HCT116 (cell line): ENCODE results near the gene ARL2. TPM values are rescaled to one million over a fixed set of nuclear protein-coding genes. Genes with fewer than 3 reads are reported as not detected.

ENCODE experiments used
- ATAC-seq: fragments of 200-7000 bp; cut with Tn5 transposase; 2 replicates; pipeline ENCODE4 v1.9.1; 2020; ENCODE audit warnings: mild to moderate bottlenecking, moderate library complexity
- BruUV-seq: library from RNA; stranded (reverse); fragments of 400-500 nt; replicated peaks from 2 replicates; lab custom pipeline; 2021; lab: Mats Ljungman, UMichigan
- CTCF ChIA-PET: fragments of 300-600 bp; sonication (Branson Sonifier 250); formaldehyde crosslinking; loops from one replicate; lab custom pipeline; 2021; ENCODE audit warnings: antibody characterized with exemption; lab: Charles Lee
- POLR2A ChIA-PET: fragments of 300-600, 350-600 bp; sonication (Branson Sonifier 250); formaldehyde crosslinking; loops from one replicate; lab custom pipeline; 2021; ENCODE audit warnings: antibody characterized with exemption; lab: Charles Lee
- RAD21 ChIA-PET, 2 experiments: fragments of 300-600 bp; sonication (Branson Sonifier 250); formaldehyde crosslinking; loops; one replicate each; lab custom pipeline; 2023; ENCODE audit warnings: low total read pairs in 2 of 2; ENCODE audit not compliant: uncharacterized antibody in 2 of 2, unreplicated experiment in 2 of 2, low non-redundant PET in 1 of 2; lab: Charles Lee
- DNase-seq: peaks from one replicate; pipeline ENCODE4 v3.0.0-alpha.2; 2010; ENCODE audit warnings: low read depth, low spot score
- H2AFZ ChIP-seq: fragments of 200-600 bp; shearing (Covaris generic), sonication (generic); 2 replicates; pipeline ENCODE4 v1.6.1; 2017; ENCODE audit warnings: low read depth, mixed run types, mixed read lengths, antibody characterized with exemption, low read length; ENCODE audit not compliant: poor library complexity, severe bottlenecking
- H3K27ac ChIP-seq: 2 replicates; pipeline ENCODE4 v1.5.1; 2012; ENCODE audit warnings: low read depth, low read length
- H3K27me3 ChIP-seq: fragments of 200-600 bp; sonication (generic); 2 replicates; pipeline ENCODE4 v1.6.1; 2016; ENCODE audit warnings: mixed run types, low read length, mixed read lengths; ENCODE audit not compliant: insufficient read depth
- H3K36me3 ChIP-seq, 2 experiments: fragments of 200-500 bp in 1 of 2; fragments of 200-600 bp in 1 of 2; sonication (Bioruptor generic) in 1 of 2; sonication (generic) in 1 of 2; 2 replicates each; pipeline versions ENCODE4 v1.5.1 to v1.6.1; 2014 to 2016; ENCODE audit warnings: low read length in 2 of 2, inconsistent platforms in 1 of 2, mixed read lengths in 1 of 2, mixed run types in 1 of 2; ENCODE audit not compliant: insufficient read depth in 2 of 2, control insufficient read depth in 1 of 2
- H3K4me1 ChIP-seq, 2 experiments: fragments of 200-600 bp in 1 of 2; sonication (generic) in 1 of 2; 2 replicates each; pipeline versions ENCODE4 v1.5.1 to v1.6.1; 2012 to 2017; ENCODE audit warnings: low read length in 2 of 2, inconsistent platforms in 1 of 2, mild to moderate bottlenecking in 1 of 2, mixed read lengths in 1 of 2, mixed run types in 1 of 2, moderate library complexity in 1 of 2; ENCODE audit not compliant: insufficient read depth in 2 of 2, control insufficient read depth in 1 of 2
- H3K4me2 ChIP-seq: fragments of 200-600 bp; sonication (generic); 2 replicates; pipeline ENCODE4 v1.6.1; 2017; ENCODE audit warnings: mixed run types, low read length, mixed read lengths
- H3K4me3 ChIP-seq, 2 experiments: fragments of 200-600 bp in 1 of 2; sonication (generic) in 1 of 2; replicated peaks in 1 of 2; 2 replicates each; pipeline ENCODE4 v1.5.1; 2011 to 2016; ENCODE audit warnings: low read length in 2 of 2, control low read depth in 1 of 2, low read depth in 1 of 2, mild to moderate bottlenecking in 1 of 2, mixed read lengths in 1 of 2, mixed run types in 1 of 2
- H3K79me2 ChIP-seq: fragments of 200-600 bp; sonication (generic); 2 replicates; pipeline ENCODE4 v1.6.1; 2017; ENCODE audit warnings: mild to moderate bottlenecking, mixed run types, low read length, moderate library complexity, mixed read lengths; ENCODE audit not compliant: insufficient read depth
- H3K9ac ChIP-seq: fragments of 200-600 bp; sonication (generic); 2 replicates; pipeline ENCODE4 v1.6.1; 2016; ENCODE audit warnings: low read length, mixed read lengths
- H3K9me2 ChIP-seq: fragments of 200-600 bp; sonication (generic), shearing (Covaris generic); 2 replicates; pipeline ENCODE4 v1.6.1; 2017; ENCODE audit warnings: mixed run types, mild to moderate bottlenecking, moderate library complexity; ENCODE audit not compliant: insufficient read depth
- H3K9me3 ChIP-seq, 2 experiments: fragments of 200-500 bp in 1 of 2; fragments of 200-600 bp in 1 of 2; sonication (Bioruptor generic) in 1 of 2; sonication (generic) in 1 of 2; 2 replicates each; pipeline ENCODE4 v1.6.1; 2014 to 2017; ENCODE audit warnings: low read length in 2 of 2, mixed read lengths in 2 of 2, inconsistent platforms in 1 of 2, low read depth in 1 of 2, mild to moderate bottlenecking in 1 of 2, mixed run types in 1 of 2, moderate library complexity in 1 of 2; ENCODE audit not compliant: control insufficient read depth in 1 of 2, insufficient read depth in 1 of 2
- H4K20me1 ChIP-seq: fragments of 200-600 bp; sonication (generic), shearing (Covaris generic); 2 replicates; pipeline ENCODE4 v1.6.1; 2017; ENCODE audit warnings: mixed run types, mild to moderate bottlenecking, moderate library complexity; ENCODE audit not compliant: insufficient read depth
- ATF3 ChIP-seq: IDR thresholded peaks from 2 replicates; pipeline ENCODE4 v1.6.1; 2012
- CBX3 ChIP-seq: IDR thresholded peaks from 2 replicates; pipeline ENCODE4 v1.6.1; 2012; ENCODE audit warnings: low read depth
- EGR1 ChIP-seq: IDR thresholded peaks from 2 replicates; pipeline ENCODE4 v1.6.1; 2012; ENCODE audit warnings: low read depth
- ELF1 ChIP-seq: IDR thresholded peaks from 2 replicates; pipeline ENCODE4 v1.6.1; 2012; ENCODE audit warnings: low read depth, borderline replicate concordance
- EZH2phosphoT487 ChIP-seq: fragments of 200-600 bp; IDR thresholded peaks from 2 replicates; pipeline ENCODE4 v1.6.1; 2018; ENCODE audit warnings: antibody characterized with exemption, borderline replicate concordance
- FOSL1 ChIP-seq: IDR thresholded peaks from 2 replicates; pipeline ENCODE4 v1.6.1; 2012; ENCODE audit warnings: low read depth
- JUND ChIP-seq: IDR thresholded peaks from 2 replicates; pipeline ENCODE4 v1.6.1; 2012
- MAX ChIP-seq: IDR thresholded peaks from 2 replicates; pipeline ENCODE4 v1.6.1; 2012
- POLR2AphosphoS5 ChIP-seq: IDR thresholded peaks from 2 replicates; pipeline ENCODE4 v1.6.1; 2011; ENCODE audit warnings: mild to moderate bottlenecking, low read depth, low read length, moderate library complexity
- RAD21 ChIP-seq: IDR thresholded peaks from 2 replicates; pipeline ENCODE4 v1.6.1; 2012; ENCODE audit warnings: low read depth, mild to moderate bottlenecking
- SIN3A ChIP-seq: IDR thresholded peaks from 2 replicates; pipeline ENCODE4 v1.6.1; 2012; ENCODE audit warnings: low read depth
- SP1 ChIP-seq: IDR thresholded peaks from 2 replicates; pipeline ENCODE4 v1.6.1; 2012; ENCODE audit warnings: low read depth
- TCF7L2 ChIP-seq: IDR thresholded peaks from 2 replicates; pipeline ENCODE4 v1.7.0; 2011; ENCODE audit warnings: borderline replicate concordance, inconsistent platforms; ENCODE audit not compliant: insufficient read depth, insufficient read length; ENCODE audit errors: extremely low read depth
- YY1 ChIP-seq: IDR thresholded peaks from 2 replicates; pipeline ENCODE4 v1.6.1; 2011; ENCODE audit warnings: low read length, low read depth, moderate library complexity, mild to moderate bottlenecking; ENCODE audit not compliant: insufficient replicate concordance; ENCODE audit errors: extremely low read depth
- ZFX ChIP-seq: fragments of 450-650 bp; IDR thresholded peaks from 2 replicates; pipeline ENCODE4 v1.6.1; 2017
- ZNF274 ChIP-seq: fragments of 200-500 bp; sonication (Bioruptor generic); IDR thresholded peaks from 2 replicates; pipeline ENCODE4 v1.6.1; 2014; ENCODE audit warnings: mild to moderate bottlenecking, low read depth, low read length, inconsistent platforms
- intact Hi-C: fragments of 100-400 bp; cut with micrococcal nuclease; formaldehyde crosslinking; loops from 2 replicates; pipeline ENCODE4 v1.10.0; 2022
- total RNA-seq: library from RNA; stranded (reverse); gene quantifications from one replicate; pipeline ENCODE4 v1.2.1, GENCODE V29; 2021; ENCODE audit not compliant: unreplicated experiment
- TF ChIP-seq, protein P1 (sequence below): IDR thresholded peaks from 2 replicates; pipeline ENCODE4 v1.6.1; 2011; ENCODE audit warnings: mild to moderate bottlenecking, low read length, moderate library complexity; ENCODE audit not compliant: insufficient replicate concordance; ENCODE audit errors: extremely low read depth
- TF ChIP-seq, protein P2 (sequence below): IDR thresholded peaks from 2 replicates; pipeline ENCODE4 v1.6.1; 2012; ENCODE audit warnings: low read depth

The ARL2 gene
- total RNA-seq, 1 experiment from 2014 or later = 68.7 TPM

- Histone ChIP-seq H2AFZ (peak within 1 kb of the TSS; percentile 18), H3K4me2 (peak within 1 kb of the TSS; percentile 71), H3K36me3 (no peaks in the 10 kb centered on the region), H3K27me3 (no peaks in the 10 kb centered on the region), H3K4me3 (peak within 1 kb of the TSS; percentile 39 to 44), H3K9me3 (no peaks in the 10 kb centered on the region), H3K4me1 (peaks cover 11 to 22% of the 10 kb centered on the region in 2 experiments; a peak in 3 of 4 replicates), H3K9ac (peak within 1 kb of the TSS; percentile 43), H3K79me2 (no peaks in the 10 kb centered on the region), H3K9me2 (no peaks in the 10 kb centered on the region), H4K20me1 (no peaks in the 10 kb centered on the region), H3K27ac (peak within 1 kb of the TSS; percentile 75)
- ATAC-seq = peak; percentile 93
- intact Hi-C loops = loop anchor here (1.0 to 5.0 kb wide), 5 partner anchors 13 to 180 kb away; partner anchors contain the start of genes ARL2, ATG2A, CDCA5 and EHD1
- ChIA-PET RAD21 (no interaction called here), POLR2A (interaction anchor here (0.6 to 1.2 kb wide), 3 partner anchors 13 to 95 kb away, joined by 3 to 5 read pairs (median 4); partner anchors contain the start of gene SAC3D1), CTCF (interaction anchor here (1.2 kb wide), 1 partner anchor 84 kb away, joined by 4 read pairs; the partner anchor contains the start of gene TM7SF2)
- DNase-seq = peak; percentile 97
- BruUV-seq = TSS peak; percentile 79
- TF ChIP-seq EZH2phosphoT487 (no peak), FOSL1 (no peak), ELF1 (no peak), EGR1 (peak; percentile 52; the same call in 1 of the 2 replicates), JUND (peak; percentile 33; the same call in 1 of the 2 replicates), SP1 (peak; percentile 99), TCF7L2 (peak; percentile 84), MAX (peak; percentile 97), POLR2AphosphoS5 (peak; percentile 63), ATF3 (no peak), ZFX (peak; percentile 31; the same call in 1 of the 2 replicates), CBX3 (peak; percentile 73), ZNF274 (no peak), SIN3A (peak; percentile 59), YY1 (peak; percentile 81), RAD21 (no peak)
- TF ChIP-seq, protein P1, sequence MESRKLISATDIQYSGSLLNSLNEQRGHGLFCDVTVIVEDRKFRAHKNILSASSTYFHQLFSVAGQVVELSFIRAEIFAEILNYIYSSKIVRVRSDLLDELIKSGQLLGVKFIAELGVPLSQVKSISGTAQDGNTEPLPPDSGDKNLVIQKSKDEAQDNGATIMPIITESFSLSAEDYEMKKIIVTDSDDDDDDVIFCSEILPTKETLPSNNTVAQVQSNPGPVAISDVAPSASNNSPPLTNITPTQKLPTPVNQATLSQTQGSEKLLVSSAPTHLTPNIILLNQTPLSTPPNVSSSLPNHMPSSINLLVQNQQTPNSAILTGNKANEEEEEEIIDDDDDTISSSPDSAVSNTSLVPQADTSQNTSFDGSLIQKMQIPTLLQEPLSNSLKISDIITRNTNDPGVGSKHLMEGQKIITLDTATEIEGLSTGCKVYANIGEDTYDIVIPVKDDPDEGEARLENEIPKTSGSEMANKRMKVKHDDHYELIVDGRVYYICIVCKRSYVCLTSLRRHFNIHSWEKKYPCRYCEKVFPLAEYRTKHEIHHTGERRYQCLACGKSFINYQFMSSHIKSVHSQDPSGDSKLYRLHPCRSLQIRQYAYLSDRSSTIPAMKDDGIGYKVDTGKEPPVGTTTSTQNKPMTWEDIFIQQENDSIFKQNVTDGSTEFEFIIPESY = peak; percentile 52
- TF ChIP-seq, protein P2, sequence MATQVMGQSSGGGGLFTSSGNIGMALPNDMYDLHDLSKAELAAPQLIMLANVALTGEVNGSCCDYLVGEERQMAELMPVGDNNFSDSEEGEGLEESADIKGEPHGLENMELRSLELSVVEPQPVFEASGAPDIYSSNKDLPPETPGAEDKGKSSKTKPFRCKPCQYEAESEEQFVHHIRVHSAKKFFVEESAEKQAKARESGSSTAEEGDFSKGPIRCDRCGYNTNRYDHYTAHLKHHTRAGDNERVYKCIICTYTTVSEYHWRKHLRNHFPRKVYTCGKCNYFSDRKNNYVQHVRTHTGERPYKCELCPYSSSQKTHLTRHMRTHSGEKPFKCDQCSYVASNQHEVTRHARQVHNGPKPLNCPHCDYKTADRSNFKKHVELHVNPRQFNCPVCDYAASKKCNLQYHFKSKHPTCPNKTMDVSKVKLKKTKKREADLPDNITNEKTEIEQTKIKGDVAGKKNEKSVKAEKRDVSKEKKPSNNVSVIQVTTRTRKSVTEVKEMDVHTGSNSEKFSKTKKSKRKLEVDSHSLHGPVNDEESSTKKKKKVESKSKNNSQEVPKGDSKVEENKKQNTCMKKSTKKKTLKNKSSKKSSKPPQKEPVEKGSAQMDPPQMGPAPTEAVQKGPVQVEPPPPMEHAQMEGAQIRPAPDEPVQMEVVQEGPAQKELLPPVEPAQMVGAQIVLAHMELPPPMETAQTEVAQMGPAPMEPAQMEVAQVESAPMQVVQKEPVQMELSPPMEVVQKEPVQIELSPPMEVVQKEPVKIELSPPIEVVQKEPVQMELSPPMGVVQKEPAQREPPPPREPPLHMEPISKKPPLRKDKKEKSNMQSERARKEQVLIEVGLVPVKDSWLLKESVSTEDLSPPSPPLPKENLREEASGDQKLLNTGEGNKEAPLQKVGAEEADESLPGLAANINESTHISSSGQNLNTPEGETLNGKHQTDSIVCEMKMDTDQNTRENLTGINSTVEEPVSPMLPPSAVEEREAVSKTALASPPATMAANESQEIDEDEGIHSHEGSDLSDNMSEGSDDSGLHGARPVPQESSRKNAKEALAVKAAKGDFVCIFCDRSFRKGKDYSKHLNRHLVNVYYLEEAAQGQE = no peak
These were observed 13.5 kb downstream of the ARL2 start, which contains the start of gene SNX15 for GRCh38 chr11:65027213-65028067. TSS of gene SNX15 (plus strand) at chr11:65027439. CDS start at chr11:65027538, 99 bp downstream.
